Upper lobe of left lung (tissue), 6 donors: ENCODE measurements around the gene CRACDL. TPM values are rescaled to one million over a fixed set of nuclear protein-coding genes. Genes with fewer than 3 reads are reported as not detected.
A peak's percentile ranks its signal among the peaks of the same experiment; 100 is the strongest.

Experiments
- ATAC-seq, 2 donors: fragments of 200-7000 bp; cut with Tn5 transposase; one replicate each; pipeline ENCODE4 v1.9.1; 2022; ENCODE audit warnings: mild to moderate bottlenecking in 2 of 2, moderate library complexity in 2 of 2; ENCODE audit not compliant: low FRiP score in 2 of 2
- DNase-seq, 2 donors: peaks; one replicate each; pipeline ENCODE4 v3.0.0-alpha.2; 2019 to 2020
- H3K27ac ChIP-seq, 4 donors: fragments of 200-600 bp; sonication (generic); one replicate each; pipeline ENCODE4 v1.5.1; 2016 to 2019
- H3K27me3 ChIP-seq, 4 donors: fragments of 200-600 bp; sonication (generic); one replicate each; pipeline ENCODE4 v1.5.1; 2017 to 2019
- H3K36me3 ChIP-seq, 4 donors: fragments of 200-600 bp; sonication (generic); one replicate each; pipeline ENCODE4 v1.5.1; 2016 to 2019
- H3K4me1 ChIP-seq, 4 donors: fragments of 200-600 bp; sonication (generic); one replicate each; pipeline ENCODE4 v1.5.1; 2018 to 2019
- H3K4me3 ChIP-seq, 4 donors: fragments of 200-600 bp; sonication (generic); one replicate each; pipeline ENCODE4 v1.5.1; 2017 to 2019; ENCODE audit warnings: mild to moderate bottlenecking in 2 of 4, moderate library complexity in 1 of 4
- H3K9me3 ChIP-seq, 4 donors: fragments of 200-600 bp; sonication (generic); one replicate each; pipeline ENCODE4 v1.5.1; 2018 to 2019
- CTCF ChIP-seq, 6 experiments: fragments of 450-650 bp in 4 of 6; fragments of 200-600 bp in 2 of 6; sonication (generic) in 2 of 6; IDR thresholded peaks; one replicate each; pipeline ENCODE4 v1.5.1; 2016 to 2019; ENCODE audit warnings: antibody characterized with exemption in 6 of 6
- EP300 ChIP-seq, 4 donors: sonication (generic); formaldehyde crosslinking; IDR thresholded peaks; one replicate each; pipeline ENCODE4 v1.5.1; 2017; ENCODE audit warnings: antibody characterized with exemption in 4 of 4, control low read depth in 2 of 4
- POLR2A ChIP-seq, 4 donors: fragments of 450-650 bp; IDR thresholded peaks; one replicate each; pipeline ENCODE4 v1.5.1; 2016 to 2017; ENCODE audit warnings: antibody characterized with exemption in 4 of 4, mild to moderate bottlenecking in 2 of 4
- POLR2AphosphoS5 ChIP-seq, 2 donors: sonication (generic); formaldehyde crosslinking; IDR thresholded peaks; one replicate each; pipeline ENCODE4 v1.5.1; 2017; ENCODE audit warnings: antibody characterized with exemption in 2 of 2
- WGBS, 2 donors: methylation state at CpG; one replicate each; pipeline ENCODE4 v1.1.5; 2017 to 2018; 5-methylcytosine and 5-hydroxymethylcytosine counted together
- total RNA-seq, 6 donors: library from RNA; depleted of rRNA in 4 of 6; stranded (reverse); fragments of >200 nt in 4 of 6; gene quantifications; one replicate each; pipeline versions ENCODE4 v1.1.0 to v1.2.1, GENCODE V29; 2016 to 2021
- donor health status: DM: no; HTN: no; CAD: no; lungs with moderate emphysema.
- donor health status: DM: no; HTN: yes; CAD: no; lungs with severe emphysema.

Gene CRACDL
- total RNA-seq, 6 donors from 2014 or later: 14.6 to 33.4 (median 20.2) TPM

- H3K9me3 ChIP-seq: no peaks in the 10 kb centered on the region
- ATAC-seq (no peak), DNase-seq (no peak)
- H3K27ac ChIP-seq: peak overlapping the region in 3 of 4 donors; percentile 28 to 53 (median 30)
- H3K27me3 ChIP-seq: no peaks in the 10 kb centered on the region
- no peak for TF ChIP-seq POLR2AphosphoS5 (IDR thresholded peaks at IDR 0.05)
- TF ChIP-seq CTCF (IDR thresholded peaks at IDR 0.05): no peak
- H3K4me3 ChIP-seq: no peak overlapping the region
- H3K36me3 ChIP-seq: no peaks in the 10 kb centered on the region
- 83 to 89% methylated on average over 1 of the region's 1 CpG for WGBS, 2 donors
- peaks cover 12 to 26% (median 18%) of the 10 kb centered on the region in 4 donors for H3K4me1 ChIP-seq
Measured at GRCh38 chr2:98776136-98776535, 159.9 kb downstream of the CRACDL start.

- ATAC-seq: no peak
- Histone ChIP-seq H3K4me3 (no peak overlapping the region), H3K4me1 (peaks cover 12 to 28% (median 18%) of the 10 kb centered on the region in 4 donors), H3K27me3 (no peaks in the 10 kb centered on the region), H3K9me3 (no peaks in the 10 kb centered on the region), H3K36me3 (no peaks in the 10 kb centered on the region), H3K27ac (peak overlapping the region in 3 of 4 donors; percentile 28 to 53 (median 30))
- WGBS, 2 donors: 77 to 89% methylated on average over 20 of the region's 20 CpGs
- DNase-seq: peak in 1 of 2 donors; percentile 41
- TF ChIP-seq CTCF (IDR thresholded peaks at IDR 0.05) (no peak), POLR2A (IDR thresholded peaks at IDR 0.05) (no peak), EP300 (IDR thresholded peaks at IDR 0.05) (no peak), POLR2AphosphoS5 (IDR thresholded peaks at IDR 0.05) (no peak)
Measured at GRCh38 chr2:98775146-98775986, 160.7 kb downstream of the CRACDL start.

GRCh38 chr2:98773907-98774306, 162.1 kb downstream of the CRACDL start:
- DNase-seq: no peak
- Histone ChIP-seq H3K27me3 (no peaks in the 10 kb centered on the region), H3K9me3 (no peaks in the 10 kb centered on the region), H3K4me3 (no peak overlapping the region), H3K27ac (no peak overlapping the region), H3K36me3 (no peaks in the 10 kb centered on the region), H3K4me1 (peaks cover 19 to 40% (median 26%) of the 10 kb centered on the region in 4 donors)
- WGBS, 2 donors: 94 to 95% methylated on average over 4 of the region's 4 CpGs
- TF ChIP-seq POLR2A (IDR thresholded peaks at IDR 0.05): no peak
- TF ChIP-seq CTCF (IDR thresholded peaks at IDR 0.05): no peak
- no peak for TF ChIP-seq EP300 (IDR thresholded peaks at IDR 0.05)
- no peak for TF ChIP-seq POLR2AphosphoS5 (IDR thresholded peaks at IDR 0.05)
- no peak for ATAC-seq

- TF ChIP-seq CTCF (IDR thresholded peaks at IDR 0.05): no peak
- Histone ChIP-seq H3K4me1 (peaks cover 19 to 47% (median 30%) of the 10 kb centered on the region in 4 donors), H3K9me3 (no peaks in the 10 kb centered on the region), H3K4me3 (no peak overlapping the region), H3K27me3 (no peaks in the 10 kb centered on the region), H3K27ac (peak overlapping the region in 1 of 4 donors; percentile 27), H3K36me3 (no peaks in the 10 kb centered on the region)
- DNase-seq: peak in 1 of 2 donors; percentile 51
- no peak for ATAC-seq
- 98% methylated on average over 3 to 5 of the region's 5 CpGs for WGBS, 2 donors
Measured at GRCh38 chr2:98773169-98773568, 162.9 kb downstream of the CRACDL start.

- Histone ChIP-seq H3K4me1 (peaks cover 19 to 50% (median 30%) of the 10 kb centered on the region in 4 donors), H3K4me3 (no peak overlapping the region), H3K27me3 (no peaks in the 10 kb centered on the region), H3K27ac (peak overlapping the region; percentile 27 to 60 (median 35)), H3K36me3 (no peaks in the 10 kb centered on the region), H3K9me3 (no peaks in the 10 kb centered on the region)
- TF ChIP-seq POLR2AphosphoS5 (IDR thresholded peaks at IDR 0.05) (no peak), EP300 (IDR thresholded peaks at IDR 0.05) (no peak), CTCF (IDR thresholded peaks at IDR 0.05) (no peak), POLR2A (IDR thresholded peaks at IDR 0.05) (no peak)
- ATAC-seq (peak in 1 of 2 donors; percentile 25), DNase-seq (no peak)
- 47 to 59% methylated on average over 8 of the region's 8 CpGs for WGBS, 2 donors
Measured at GRCh38 chr2:98772536-98772935, 163.5 kb downstream of the CRACDL start.
